ENCODE measurements around the gene PRDM10.

Gene PRDM10

DNA sequence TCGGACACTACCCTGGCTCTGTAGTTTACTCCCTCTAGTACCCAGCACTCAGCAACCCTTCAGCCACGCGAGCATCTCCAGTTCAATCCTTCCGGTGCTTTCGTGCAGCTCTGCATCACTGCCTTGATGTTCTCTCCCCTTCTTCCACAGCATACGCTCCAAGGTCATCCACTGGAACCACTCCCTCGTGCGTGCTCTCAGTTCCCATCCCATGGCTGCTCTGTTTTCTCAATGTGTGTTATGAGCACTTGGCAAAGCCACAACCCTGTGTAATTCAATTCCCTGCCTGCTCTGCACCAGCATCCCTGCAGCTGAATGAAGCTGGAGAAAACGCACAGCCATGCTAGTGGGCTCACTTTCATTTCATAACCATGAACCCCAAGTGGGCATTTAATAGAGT is 68.7 kb downstream of the PRDM10 start:
- Histone ChIP-seq H4K91ac (ENCODE audit: low read length) (no peak overlapping the region), H3K79me1 (replicated peaks; ENCODE audit: low read length, poor library complexity, severe bottlenecking) (no peaks in the 10 kb centered on the region), H2BK5ac (ENCODE audit: low read depth, low read length, poor library complexity, severe bottlenecking) (no peak overlapping the region), H3K9me3 (ENCODE audit: control insufficient read depth, low read length) (no peaks in the 10 kb centered on the region), H2AK5ac (ENCODE audit: low read length, severe bottlenecking) (no peak overlapping the region), H3K4ac (ENCODE audit: low read depth in 1 of 2, low read length in 2 of 2) (no peak overlapping the region), H4K8ac (ENCODE audit: low read length) (no peak overlapping the region), H2BK120ac (ENCODE audit: low read depth, low read length) (no peak overlapping the region), H3K4me1 (ENCODE audit: control insufficient read depth, insufficient read depth, low read depth, low read length) (no peaks in the 10 kb centered on the region), H2AFZ (ENCODE audit: low read depth, low read length) (no peak overlapping the region), H2BK12ac (ENCODE audit: low read length in 2 of 2) (no peak overlapping the region), H3K4me3 (ENCODE audit: insufficient read depth in 1 of 2, low read depth in 1 of 2, low read length in 2 of 2) (no peak overlapping the region), H3K36me3 (ENCODE audit: control insufficient read depth in 1 of 2, insufficient read depth in 2 of 2, low read depth in 1 of 2, low read length in 2 of 2) (peaks cover 16 to 55% of the 10 kb centered on the region in 2 experiments), H3K9ac (ENCODE audit: low read length) (no peak overlapping the region), H3K4me2 (ENCODE audit: low read length, poor library complexity, severe bottlenecking) (no peak overlapping the region), H3K27ac (ENCODE audit: low read length, poor library complexity, severe bottlenecking) (no peak overlapping the region), H3K27me3 (ENCODE audit: control insufficient read depth in 1 of 2, insufficient read depth in 1 of 2, low read length in 2 of 2) (no peaks in the 10 kb centered on the region), H3K23ac (ENCODE audit: low read length in 2 of 2) (no peak overlapping the region), H3K18ac (ENCODE audit: low read depth in 1 of 2, low read length in 2 of 2) (no peak overlapping the region), H3K14ac (ENCODE audit: low read length in 2 of 2) (no peak overlapping the region), H2BK15ac (ENCODE audit: low read depth, poor library complexity, severe bottlenecking) (no peak overlapping the region)
- WGBS: 97% methylated on average over 9 of the region's 9 CpGs
- no peak for DNase-seq

DNA sequence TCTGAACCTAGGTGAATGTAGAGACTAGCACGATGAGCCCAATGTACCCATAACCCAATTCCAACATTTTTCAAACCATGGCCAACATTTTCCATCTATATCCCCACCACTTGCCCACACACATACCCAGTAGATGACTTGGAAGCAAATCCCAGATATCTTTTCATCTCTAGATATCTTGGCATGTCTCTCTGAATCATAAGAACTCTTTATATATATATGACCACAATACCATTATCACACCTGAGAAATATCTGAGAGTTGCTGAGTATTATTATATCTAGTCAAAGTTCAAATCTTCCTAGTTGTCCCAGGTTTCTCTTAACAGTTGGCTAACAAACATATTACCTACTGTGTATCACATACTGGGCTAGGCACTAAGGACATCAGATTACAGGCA is 69.4 kb downstream of the PRDM10 start:
- H3K27ac ChIP-seq (ENCODE audit: low read length, poor library complexity, severe bottlenecking): no peak overlapping the region
- H3K4me2 ChIP-seq (ENCODE audit: low read length, poor library complexity, severe bottlenecking): no peak overlapping the region
- no peak overlapping the region for H3K23ac ChIP-seq (ENCODE audit: low read length in 2 of 2)
- H3K4ac ChIP-seq (ENCODE audit: low read depth in 1 of 2, low read length in 2 of 2): no peak overlapping the region
- DNase-seq: no peak
- no peak overlapping the region for H3K18ac ChIP-seq (ENCODE audit: low read depth in 1 of 2, low read length in 2 of 2)
- no peaks in the 10 kb centered on the region for H3K27me3 ChIP-seq (ENCODE audit: control insufficient read depth in 1 of 2, insufficient read depth in 1 of 2, low read length in 2 of 2)
- no peak overlapping the region for H2AK5ac ChIP-seq (ENCODE audit: low read length, severe bottlenecking)
- H3K4me3 ChIP-seq (ENCODE audit: insufficient read depth in 1 of 2, low read depth in 1 of 2, low read length in 2 of 2): no peak overlapping the region
- no peak overlapping the region for H2BK12ac ChIP-seq (ENCODE audit: low read length in 2 of 2)
- no peaks in the 10 kb centered on the region for H3K4me1 ChIP-seq (ENCODE audit: control insufficient read depth, insufficient read depth, low read depth, low read length)
- H3K36me3 ChIP-seq (ENCODE audit: control insufficient read depth in 1 of 2, insufficient read depth in 2 of 2, low read depth in 1 of 2, low read length in 2 of 2): peaks cover 16 to 57% of the 10 kb centered on the region in 2 experiments
- H3K14ac ChIP-seq (ENCODE audit: low read length in 2 of 2): no peak overlapping the region
- H3K79me1 ChIP-seq (replicated peaks; ENCODE audit: low read length, poor library complexity, severe bottlenecking): no peaks in the 10 kb centered on the region
- H4K91ac ChIP-seq (ENCODE audit: low read length): no peak overlapping the region
- no peaks in the 10 kb centered on the region for H3K9me3 ChIP-seq (ENCODE audit: control insufficient read depth, low read length)
- H2BK15ac ChIP-seq (ENCODE audit: low read depth, poor library complexity, severe bottlenecking): no peak overlapping the region
- H4K8ac ChIP-seq (ENCODE audit: low read length): no peak overlapping the region
- WGBS: 97% methylated on average over 1 of the region's 1 CpG
- H2BK5ac ChIP-seq (ENCODE audit: low read depth, low read length, poor library complexity, severe bottlenecking): no peak overlapping the region
- no peak overlapping the region for H3K9ac ChIP-seq (ENCODE audit: low read length)
- H2BK120ac ChIP-seq (ENCODE audit: low read depth, low read length): no peak overlapping the region
- no peak overlapping the region for H2AFZ ChIP-seq (ENCODE audit: low read depth, low read length)

- H3K36me3 ChIP-seq (ENCODE audit: control insufficient read depth in 1 of 2, insufficient read depth in 2 of 2, low read depth in 1 of 2, low read length in 2 of 2): peaks cover 16 to 57% of the 10 kb centered on the region in 2 experiments
- no peaks in the 10 kb centered on the region for H3K79me1 ChIP-seq (replicated peaks; ENCODE audit: low read length, poor library complexity, severe bottlenecking)
- no peak overlapping the region for H2BK12ac ChIP-seq (ENCODE audit: low read length in 2 of 2)
- H3K14ac ChIP-seq (ENCODE audit: low read length in 2 of 2): no peak overlapping the region
- WGBS: 94% methylated on average over 5 of the region's 7 CpGs
- no peak for DNase-seq
- H3K4me1 ChIP-seq (ENCODE audit: control insufficient read depth, insufficient read depth, low read depth, low read length): no peaks in the 10 kb centered on the region
- H3K4me2 ChIP-seq (ENCODE audit: low read length, poor library complexity, severe bottlenecking): no peak overlapping the region
- H3K23ac ChIP-seq (ENCODE audit: low read length in 2 of 2): no peak overlapping the region
- H3K4ac ChIP-seq (ENCODE audit: low read depth in 1 of 2, low read length in 2 of 2): no peak overlapping the region
- no peaks in the 10 kb centered on the region for H3K9me3 ChIP-seq (ENCODE audit: control insufficient read depth, low read length)
- no peak overlapping the region for H2BK15ac ChIP-seq (ENCODE audit: low read depth, poor library complexity, severe bottlenecking)
- H2AFZ ChIP-seq (ENCODE audit: low read depth, low read length): no peak overlapping the region
- no peaks in the 10 kb centered on the region for H3K27me3 ChIP-seq (ENCODE audit: control insufficient read depth in 1 of 2, insufficient read depth in 1 of 2, low read length in 2 of 2)
- H2BK120ac ChIP-seq (ENCODE audit: low read depth, low read length): no peak overlapping the region
- H3K4me3 ChIP-seq (ENCODE audit: insufficient read depth in 1 of 2, low read depth in 1 of 2, low read length in 2 of 2): no peak overlapping the region
- H4K8ac ChIP-seq (ENCODE audit: low read length): no peak overlapping the region
- no peak overlapping the region for H3K27ac ChIP-seq (ENCODE audit: low read length, poor library complexity, severe bottlenecking)
- H2BK5ac ChIP-seq (ENCODE audit: low read depth, low read length, poor library complexity, severe bottlenecking): no peak overlapping the region
- H3K18ac ChIP-seq (ENCODE audit: low read depth in 1 of 2, low read length in 2 of 2): no peak overlapping the region
- no peak overlapping the region for H3K9ac ChIP-seq (ENCODE audit: low read length)
- H4K91ac ChIP-seq (ENCODE audit: low read length): no peak overlapping the region
- H2AK5ac ChIP-seq (ENCODE audit: low read length, severe bottlenecking): no peak overlapping the region
Observed at GRCh38 chr11:129932381-129933067, 70.1 kb downstream of the PRDM10 start.

GRCh38 chr11:129930743-129931142 is 71.9 kb downstream of the PRDM10 start:
- Histone ChIP-seq H4K91ac (ENCODE audit: low read length) (no peak overlapping the region), H2BK12ac (ENCODE audit: low read length in 2 of 2) (no peak overlapping the region), H4K8ac (ENCODE audit: low read length) (no peak overlapping the region), H3K4me3 (ENCODE audit: insufficient read depth in 1 of 2, low read depth in 1 of 2, low read length in 2 of 2) (no peak overlapping the region), H3K4me1 (ENCODE audit: control insufficient read depth, insufficient read depth, low read depth, low read length) (no peaks in the 10 kb centered on the region), H2BK15ac (ENCODE audit: low read depth, poor library complexity, severe bottlenecking) (no peak overlapping the region), H3K79me1 (replicated peaks; ENCODE audit: low read length, poor library complexity, severe bottlenecking) (no peaks in the 10 kb centered on the region), H2AK5ac (ENCODE audit: low read length, severe bottlenecking) (no peak overlapping the region), H3K9me3 (ENCODE audit: control insufficient read depth, low read length) (no peaks in the 10 kb centered on the region), H2BK5ac (ENCODE audit: low read depth, low read length, poor library complexity, severe bottlenecking) (no peak overlapping the region), H3K27me3 (ENCODE audit: control insufficient read depth in 1 of 2, insufficient read depth in 1 of 2, low read length in 2 of 2) (no peaks in the 10 kb centered on the region), H3K4me2 (ENCODE audit: low read length, poor library complexity, severe bottlenecking) (no peak overlapping the region), H3K27ac (ENCODE audit: low read length, poor library complexity, severe bottlenecking) (no peak overlapping the region), H3K14ac (ENCODE audit: low read length in 2 of 2) (no peak overlapping the region), H3K36me3 (ENCODE audit: control insufficient read depth in 1 of 2, insufficient read depth in 2 of 2, low read depth in 1 of 2, low read length in 2 of 2) (peaks cover 16 to 49% of the 10 kb centered on the region in 2 experiments), H3K23ac (ENCODE audit: low read length in 2 of 2) (no peak overlapping the region), H3K18ac (ENCODE audit: low read depth in 1 of 2, low read length in 2 of 2) (no peak overlapping the region), H2BK120ac (ENCODE audit: low read depth, low read length) (no peak overlapping the region), H3K9ac (ENCODE audit: low read length) (no peak overlapping the region), H2AFZ (ENCODE audit: low read depth, low read length) (no peak overlapping the region), H3K4ac (ENCODE audit: low read depth in 1 of 2, low read length in 2 of 2) (no peak overlapping the region)
- WGBS: 98% methylated on average over 13 of the region's 13 CpGs
- DNase-seq: no peak

All from mesenchymal stem cell (in vitro differentiated cells and primary cell).